Measurements from ENCODE around the gene IL13RA2. TPM values are rescaled to one million over a fixed set of nuclear protein-coding genes. Genes with fewer than 3 reads are reported as not detected.

IL13RA2 gene
- total RNA-seq, 1 experiment from 2014 or later: not detected

DNA sequence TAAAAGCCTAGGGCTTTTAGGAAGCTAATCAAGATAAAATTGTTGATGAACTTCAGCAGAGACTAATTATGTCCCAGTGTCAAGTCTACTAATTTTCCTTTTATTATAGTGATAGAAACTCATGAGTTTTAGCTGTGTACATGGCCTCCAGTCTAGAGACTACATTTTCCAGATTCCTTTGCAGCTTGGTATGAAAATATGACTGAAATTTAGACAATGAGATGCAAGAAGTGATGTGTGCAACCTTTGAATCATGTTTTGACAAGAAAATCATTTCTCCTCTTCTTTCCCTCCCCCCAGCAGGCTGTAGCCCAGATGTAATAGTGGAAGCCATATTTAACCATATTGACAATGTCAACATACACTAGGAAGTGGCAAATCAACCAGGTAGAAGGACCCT lies 30.3 kb upstream of the IL13RA2 start:
- Mint-ChIP-seq H3K36me3 (ENCODE audit: insufficient read depth, unreplicated experiment) (no peaks in the 10 kb centered on the region), H3K27me3 (ENCODE audit: insufficient read depth, unreplicated experiment) (no peaks in the 10 kb centered on the region), H3K4me3 (ENCODE audit: unreplicated experiment) (no peak overlapping the region), H3K27ac (ENCODE audit: unreplicated experiment) (no peak overlapping the region), H3K9me3 (ENCODE audit: unreplicated experiment) (no peaks in the 10 kb centered on the region), H3K4me1 (ENCODE audit: low read depth, unreplicated experiment) (no peaks in the 10 kb centered on the region)
- Histone ChIP-seq H3K4me3 (ENCODE audit: low read depth, low read length) (no peak overlapping the region), H3K36me3 (ENCODE audit: control insufficient read depth, insufficient read depth, low read length) (no peaks in the 10 kb centered on the region), H3K4me1 (no peaks in the 10 kb centered on the region), H3K27me3 (replicated peaks; ENCODE audit: control insufficient read depth, insufficient read depth, low read length) (no peaks in the 10 kb centered on the region), H3K9me3 (no peaks in the 10 kb centered on the region)
- DNase-seq: no peak
- TF ChIP-seq, protein P1, sequence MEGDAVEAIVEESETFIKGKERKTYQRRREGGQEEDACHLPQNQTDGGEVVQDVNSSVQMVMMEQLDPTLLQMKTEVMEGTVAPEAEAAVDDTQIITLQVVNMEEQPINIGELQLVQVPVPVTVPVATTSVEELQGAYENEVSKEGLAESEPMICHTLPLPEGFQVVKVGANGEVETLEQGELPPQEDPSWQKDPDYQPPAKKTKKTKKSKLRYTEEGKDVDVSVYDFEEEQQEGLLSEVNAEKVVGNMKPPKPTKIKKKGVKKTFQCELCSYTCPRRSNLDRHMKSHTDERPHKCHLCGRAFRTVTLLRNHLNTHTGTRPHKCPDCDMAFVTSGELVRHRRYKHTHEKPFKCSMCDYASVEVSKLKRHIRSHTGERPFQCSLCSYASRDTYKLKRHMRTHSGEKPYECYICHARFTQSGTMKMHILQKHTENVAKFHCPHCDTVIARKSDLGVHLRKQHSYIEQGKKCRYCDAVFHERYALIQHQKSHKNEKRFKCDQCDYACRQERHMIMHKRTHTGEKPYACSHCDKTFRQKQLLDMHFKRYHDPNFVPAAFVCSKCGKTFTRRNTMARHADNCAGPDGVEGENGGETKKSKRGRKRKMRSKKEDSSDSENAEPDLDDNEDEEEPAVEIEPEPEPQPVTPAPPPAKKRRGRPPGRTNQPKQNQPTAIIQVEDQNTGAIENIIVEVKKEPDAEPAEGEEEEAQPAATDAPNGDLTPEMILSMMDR (IDR thresholded peaks at IDR 0.05; ENCODE audit: insufficient read depth in 1 of 2, low read depth in 1 of 2, low read length in 1 of 2, severe bottlenecking in 1 of 2, unreplicated experiment in 1 of 2): no peak
- intact Hi-C loops (cut with micrococcal nuclease; ENCODE audit: unreplicated experiment): no loop called here
- ChIA-PET CTCF (no interaction called here), POLR2A (no interaction called here)
- no TSS peak for BruUV-seq (replicated peaks)

DNA sequence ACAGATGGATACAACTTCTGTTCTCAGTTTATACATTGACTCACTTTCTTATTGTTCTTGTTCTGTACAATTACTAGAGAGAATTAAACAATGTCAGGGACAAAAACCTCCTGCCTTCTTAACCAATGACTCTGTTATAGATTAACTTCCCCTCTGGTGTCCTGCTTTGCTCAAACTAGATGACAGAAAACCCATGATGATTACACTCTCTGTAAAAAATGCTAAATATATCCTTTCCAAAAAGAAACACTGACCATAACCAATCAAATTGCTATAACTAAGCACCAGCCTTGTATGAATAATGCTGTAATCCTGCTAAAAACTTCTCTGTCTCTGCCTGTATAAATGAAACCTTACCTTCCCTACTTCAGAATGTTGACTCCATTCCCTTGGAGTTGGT lies 29.8 kb upstream of the IL13RA2 start:
- Histone ChIP-seq H3K4me3 (ENCODE audit: low read depth, low read length) (no peak overlapping the region), H3K4me1 (no peaks in the 10 kb centered on the region), H3K9me3 (no peaks in the 10 kb centered on the region), H3K36me3 (ENCODE audit: control insufficient read depth, insufficient read depth, low read length) (no peaks in the 10 kb centered on the region), H3K27me3 (replicated peaks; ENCODE audit: control insufficient read depth, insufficient read depth, low read length) (no peaks in the 10 kb centered on the region)
- Mint-ChIP-seq H3K27me3 (ENCODE audit: insufficient read depth, unreplicated experiment) (no peaks in the 10 kb centered on the region), H3K36me3 (ENCODE audit: insufficient read depth, unreplicated experiment) (no peaks in the 10 kb centered on the region), H3K4me3 (ENCODE audit: unreplicated experiment) (no peak overlapping the region), H3K27ac (ENCODE audit: unreplicated experiment) (no peak overlapping the region), H3K9me3 (ENCODE audit: unreplicated experiment) (no peaks in the 10 kb centered on the region), H3K4me1 (ENCODE audit: low read depth, unreplicated experiment) (no peaks in the 10 kb centered on the region)
- DNase-seq: no peak
- ChIA-PET POLR2A (no interaction called here), CTCF (no interaction called here)
- TF ChIP-seq, protein P1 (IDR thresholded peaks at IDR 0.05; ENCODE audit: insufficient read depth in 1 of 2, low read depth in 1 of 2, low read length in 1 of 2, severe bottlenecking in 1 of 2, unreplicated experiment in 1 of 2): no peak
- intact Hi-C loops (cut with micrococcal nuclease; ENCODE audit: unreplicated experiment): no loop called here
- BruUV-seq (replicated peaks): no TSS peak

DNA sequence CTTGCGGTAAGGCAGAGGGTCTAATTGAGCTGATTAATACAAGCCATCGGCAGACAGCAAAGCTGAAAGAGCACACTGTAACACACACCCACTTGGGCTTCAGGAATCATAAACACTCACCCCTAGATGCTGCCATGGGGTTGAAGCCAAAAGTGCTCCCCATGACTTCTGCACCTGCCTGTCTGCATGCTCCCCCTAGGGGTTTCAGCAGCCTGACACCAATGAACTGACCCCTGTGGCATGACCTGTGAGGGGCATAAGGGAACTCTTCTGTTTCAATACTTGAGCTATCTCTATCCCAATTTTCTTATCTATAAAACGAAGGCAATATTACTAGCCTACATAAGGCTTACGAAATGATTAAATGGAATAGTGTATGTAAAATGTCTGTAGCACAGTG lies 23.0 kb upstream of the IL13RA2 start:
- H3K27me3 Mint-ChIP-seq (ENCODE audit: insufficient read depth, unreplicated experiment): no peaks in the 10 kb centered on the region
- TF ChIP-seq, protein P1 (IDR thresholded peaks at IDR 0.05; ENCODE audit: insufficient read depth in 1 of 2, low read depth in 1 of 2, low read length in 1 of 2, severe bottlenecking in 1 of 2, unreplicated experiment in 1 of 2): no peak
- intact Hi-C loops (cut with micrococcal nuclease; ENCODE audit: unreplicated experiment): no loop called here

More for the DNA sequence above, 23.0 kb upstream of the IL13RA2 start:
- Histone ChIP-seq H3K27me3 (replicated peaks; ENCODE audit: control insufficient read depth, insufficient read depth, low read length) (no peaks in the 10 kb centered on the region), H3K4me3 (ENCODE audit: low read depth, low read length) (no peak overlapping the region), H3K9me3 (no peaks in the 10 kb centered on the region), H3K36me3 (ENCODE audit: control insufficient read depth, insufficient read depth, low read length) (no peaks in the 10 kb centered on the region), H3K4me1 (no peaks in the 10 kb centered on the region)
- no peaks in the 10 kb centered on the region for H3K4me1 Mint-ChIP-seq (ENCODE audit: low read depth, unreplicated experiment)
- ChIA-PET POLR2A (no interaction called here), CTCF (no interaction called here)
- no peaks in the 10 kb centered on the region for H3K9me3 Mint-ChIP-seq (ENCODE audit: unreplicated experiment)
- no TSS peak for BruUV-seq (replicated peaks)
- no peak for DNase-seq
- H3K27ac Mint-ChIP-seq (ENCODE audit: unreplicated experiment): no peak overlapping the region
- H3K4me3 Mint-ChIP-seq (ENCODE audit: unreplicated experiment): no peak overlapping the region
- H3K36me3 Mint-ChIP-seq (ENCODE audit: insufficient read depth, unreplicated experiment): no peaks in the 10 kb centered on the region
